ENCODE results near the gene MSRB3.
"Not testable (repeated sequence)": the region's sequence is repeated elsewhere in the genome, so short reads cannot be mapped to it uniquely, and the experiment has no call there.

The MSRB3 gene

GRCh38 chr12:65278576-65279368 lies at the start of gene MSRB3:
Gene MSRB3 (plus strand): TSS chr12:65278683. CDS start chr12:65308580, 29,897 bp downstream.
- no peak for DNase-seq

GRCh38 chr12:65229441-65229840 lies 49.0 kb upstream of the MSRB3 start:
- no peak for DNase-seq

- peak; percentile 31 for DNase-seq
Observed at GRCh38 chr12:65232476-65233077, 45.9 kb upstream of the MSRB3 start.

- DNase-seq = no peak
Observed at GRCh38 chr12:65237153-65237552, 41.3 kb upstream of the MSRB3 start.

- no peak for DNase-seq
Observed at GRCh38 chr12:65238609-65239008, 39.9 kb upstream of the MSRB3 start.

GRCh38 chr12:65248656-65249633 lies 29.5 kb upstream of the MSRB3 start:
- DNase-seq = no peak

- no peak for DNase-seq
Observed at GRCh38 chr12:65252515-65252914, 26.0 kb upstream of the MSRB3 start.

GRCh38 chr12:65257986-65258385 lies 20.5 kb upstream of the MSRB3 start:
- no peak for DNase-seq

- DNase-seq = no peak
Observed at GRCh38 chr12:65259501-65259900, 19.0 kb upstream of the MSRB3 start.

GRCh38 chr12:65263777-65264176 lies 14.7 kb upstream of the MSRB3 start:
- DNase-seq = no peak

- DNase-seq = no peak
Observed at GRCh38 chr12:65266408-65266807, 12.1 kb upstream of the MSRB3 start.

GRCh38 chr12:65269603-65270002 lies 8.9 kb upstream of the MSRB3 start:
- DNase-seq = no peak

GRCh38 chr12:65274602-65275272 lies 3.7 kb upstream of the MSRB3 start:
- DNase-seq = no peak

GRCh38 chr12:65275627-65276026 lies 2.9 kb upstream of the MSRB3 start:
- no peak for DNase-seq

- DNase-seq = no peak
Observed at GRCh38 chr12:65276916-65277530, 1.5 kb upstream of the MSRB3 start.

GRCh38 chr12:65277994-65278575 lies 398 bp upstream of the MSRB3 start:
- no peak for DNase-seq

GRCh38 chr12:65279369-65280112 lies 1.1 kb downstream of the MSRB3 start:
- no peak for DNase-seq

- DNase-seq = peak; percentile 34
Observed at GRCh38 chr12:65280306-65280705, 1.8 kb downstream of the MSRB3 start.

- DNase-seq = no peak
Observed at GRCh38 chr12:65282840-65283239, 4.4 kb downstream of the MSRB3 start.

- not testable (repeated sequence) for DNase-seq
Observed at GRCh38 chr12:65285532-65285931, 7.0 kb downstream of the MSRB3 start.

- no peak for DNase-seq
Observed at GRCh38 chr12:65287426-65287825, 8.9 kb downstream of the MSRB3 start.
